ENCODE results near the gene ADGRE1.

Gene ADGRE1

DNA sequence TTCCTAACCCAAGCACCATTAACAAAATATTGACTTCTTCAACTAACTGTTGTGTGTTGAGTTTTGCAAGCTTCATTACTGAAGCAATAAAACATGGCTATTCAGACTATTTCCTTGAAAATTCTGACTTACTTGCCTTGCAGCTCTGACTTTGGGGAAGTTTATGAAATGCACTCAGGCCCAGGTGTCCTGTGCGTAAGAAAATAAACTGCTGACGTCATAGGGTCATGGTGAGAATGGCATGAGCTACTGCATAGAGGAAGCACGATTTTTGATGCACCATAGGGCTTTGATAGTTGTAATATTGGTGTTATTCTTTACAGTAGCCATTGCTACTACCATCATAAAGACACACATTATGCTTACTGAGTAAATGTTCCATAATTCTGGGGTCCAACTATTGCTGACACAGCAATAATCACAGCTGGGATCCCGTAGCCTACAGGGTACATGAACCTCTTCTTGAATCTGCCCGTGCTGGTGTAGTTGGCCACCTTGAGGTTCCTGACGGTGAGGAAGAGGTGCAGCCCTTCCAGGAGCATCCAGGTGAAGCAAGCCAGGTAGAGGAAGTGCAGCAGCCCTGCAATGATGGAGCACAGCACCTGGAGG lies 76.0 kb downstream of the ADGRE1 start:
- no peak for DNase-seq

DNA sequence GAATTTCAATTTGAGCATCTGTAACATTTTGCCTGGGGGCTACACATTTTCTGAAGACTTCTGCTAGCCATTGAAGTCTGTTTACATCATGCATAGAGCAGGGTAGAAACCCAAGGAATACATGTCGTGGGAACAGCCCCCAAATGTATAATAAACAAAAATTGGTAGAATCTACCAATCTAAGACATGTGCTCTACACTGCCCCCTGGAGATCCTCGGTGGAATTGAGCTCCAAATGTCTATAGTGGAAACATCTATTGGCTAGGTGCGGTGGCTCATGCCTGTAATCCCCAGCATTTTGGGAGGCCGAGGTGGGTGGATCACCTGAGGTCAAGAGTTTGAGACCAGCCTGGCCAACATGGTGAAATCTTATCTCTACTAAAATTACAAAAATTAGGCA lies 76.6 kb downstream of the ADGRE1 start:
- DNase-seq, result no peak

DNA sequence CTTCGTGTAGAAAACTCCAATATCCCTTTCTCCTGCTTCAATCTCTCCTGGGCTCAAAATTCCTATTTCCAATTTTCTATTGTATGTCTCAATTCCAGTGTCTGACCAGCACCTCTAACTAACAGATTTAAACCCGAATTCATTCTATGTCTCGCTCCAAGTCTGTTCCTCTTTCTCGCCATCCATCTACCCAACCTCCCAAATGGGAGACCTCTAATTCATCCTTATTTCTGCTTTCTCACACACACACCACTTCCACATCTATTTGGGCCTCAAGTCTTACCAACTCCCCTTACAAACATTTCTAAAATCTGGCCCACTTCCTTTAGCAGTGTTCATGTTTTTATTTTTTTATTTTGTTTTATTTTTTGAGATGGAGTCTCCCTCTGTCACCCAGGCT lies 80.6 kb downstream of the ADGRE1 start:
- peak; percentile 13 for DNase-seq

DNA sequence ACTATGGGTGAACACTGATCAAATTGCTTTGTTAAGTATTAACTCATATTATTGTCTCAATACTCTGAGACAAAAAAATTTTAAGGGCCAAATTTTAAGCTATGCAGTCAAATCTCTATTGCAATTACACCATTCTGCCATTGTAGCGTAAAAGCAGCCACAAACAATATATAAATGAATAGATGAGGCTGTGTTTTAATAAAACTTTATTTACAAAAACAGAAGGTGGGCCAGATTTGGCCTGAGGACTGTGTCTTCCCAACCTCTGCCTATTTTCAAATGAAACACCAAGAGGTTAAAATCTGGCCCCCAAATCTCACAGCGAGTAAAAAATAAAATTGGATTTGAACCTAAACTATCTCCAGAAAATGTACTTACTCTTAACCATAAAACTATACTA lies 82.1 kb downstream of the ADGRE1 start:
- DNase-seq, result no peak

GRCh38 chr19:6970021-6970420 lies 82.6 kb downstream of the ADGRE1 start:
- no peak for DNase-seq

DNA sequence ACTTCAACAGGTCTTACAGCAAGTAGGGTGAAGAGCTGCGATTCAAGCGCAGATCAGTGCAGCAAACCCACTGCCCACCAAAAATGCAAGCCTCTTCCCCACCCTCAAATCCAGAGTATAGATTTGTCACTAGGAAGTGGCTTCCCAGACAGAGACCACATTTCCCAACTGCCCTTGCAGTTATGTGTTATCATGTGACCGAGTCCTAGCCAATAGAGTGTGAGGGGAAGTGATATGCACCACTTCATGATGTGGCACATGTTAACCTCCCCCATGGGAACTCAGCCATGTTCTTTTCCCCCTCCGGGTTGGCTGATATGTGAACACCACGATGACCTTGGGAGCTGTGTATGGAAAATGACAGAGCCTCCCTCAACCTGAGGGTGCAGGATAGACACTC lies 83.1 kb downstream of the ADGRE1 start:
- peak; percentile 64 for DNase-seq

GRCh38 chr19:6971366-6971765 lies 84.0 kb downstream of the ADGRE1 start:
- DNase-seq, result no peak

GRCh38 chr19:6976197-6976596 lies 88.8 kb downstream of the ADGRE1 start:
- DNase-seq, result no peak

DNA sequence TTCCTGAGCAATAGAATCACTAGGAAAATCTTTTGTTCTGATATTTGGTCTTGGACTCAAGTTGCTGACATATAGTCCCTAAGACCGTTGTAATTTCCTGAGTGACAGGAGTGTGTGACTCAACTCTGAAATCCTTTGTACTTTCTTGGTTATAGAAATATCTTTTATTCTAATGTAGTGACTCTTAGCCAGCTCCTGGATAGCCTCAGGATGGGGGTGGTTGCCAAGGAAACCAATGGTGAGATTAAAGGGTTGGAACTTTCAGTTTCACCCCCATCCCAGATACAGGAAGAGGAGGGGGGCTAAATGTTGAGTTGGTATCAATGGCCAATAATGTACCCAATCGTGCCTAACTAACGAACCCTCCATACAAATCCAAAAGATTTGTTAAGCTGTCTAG lies 92.0 kb downstream of the ADGRE1 start:
- no peak for DNase-seq

DNA sequence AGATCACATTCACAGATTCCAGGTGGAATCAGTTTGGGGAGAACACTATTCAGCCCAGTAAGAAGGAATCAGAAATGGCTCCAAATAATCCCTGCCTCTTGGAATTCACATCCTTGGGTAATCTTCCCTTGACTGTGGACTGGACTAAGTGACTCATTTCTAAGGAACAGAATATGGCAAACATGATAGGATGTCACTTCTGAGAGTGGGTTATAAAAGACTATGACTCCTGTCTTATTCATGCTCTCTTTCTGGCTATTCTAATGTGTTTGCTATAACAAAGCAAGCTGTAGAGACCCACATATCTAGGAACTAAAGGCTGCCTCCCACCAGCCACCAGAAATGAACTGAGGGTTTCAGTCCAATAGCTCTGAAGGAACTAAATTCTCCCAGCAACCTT lies 96.1 kb downstream of the ADGRE1 start:
- DNase-seq, result no peak

DNA sequence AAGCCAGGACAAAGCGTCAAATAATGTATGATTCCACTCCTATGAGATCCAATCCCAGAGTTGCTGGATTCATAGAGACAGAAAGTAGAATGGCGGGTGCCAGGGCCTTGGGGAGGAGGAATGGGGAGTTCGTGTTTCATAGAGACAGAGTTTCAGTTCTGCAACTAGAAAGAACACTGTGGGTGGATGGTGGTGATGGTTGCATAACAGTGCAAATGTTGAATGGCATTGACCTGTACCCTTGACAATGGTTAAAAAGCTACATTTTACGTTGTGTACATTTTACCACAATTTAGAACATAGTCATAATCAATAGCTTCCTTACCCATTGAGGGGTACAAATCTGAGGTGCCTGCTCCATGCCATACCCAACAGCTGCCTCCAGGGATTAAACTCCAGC lies 100.5 kb downstream of the ADGRE1 start:
- DNase-seq, result no peak

DNA sequence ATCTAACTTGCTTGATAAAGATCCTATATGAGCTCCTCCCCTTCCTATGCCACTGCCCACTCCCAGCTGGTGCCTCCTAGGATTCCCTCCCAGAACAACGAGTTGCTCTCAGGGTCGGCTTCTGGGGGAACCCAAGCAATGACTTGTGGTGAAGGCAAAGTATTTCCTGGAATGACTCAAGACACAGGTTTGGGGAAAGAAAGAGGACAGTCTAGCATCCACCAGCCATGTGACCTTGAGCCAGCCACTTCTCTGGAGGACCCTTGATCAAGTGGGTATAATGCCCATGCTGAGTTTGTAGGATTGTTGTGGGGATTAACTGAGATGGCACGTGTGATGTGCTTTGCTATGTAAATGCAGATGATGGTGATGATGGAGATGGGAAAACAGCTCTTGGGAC lies 100.9 kb downstream of the ADGRE1 start:
- no peak for DNase-seq
